ENCODE measurements around the gene KRTAP10-10.
"Not testable (repeated sequence)": the region's sequence is repeated elsewhere in the genome, so short reads cannot be mapped to it uniquely, and the experiment has no call there.

Gene KRTAP10-10

DNA sequence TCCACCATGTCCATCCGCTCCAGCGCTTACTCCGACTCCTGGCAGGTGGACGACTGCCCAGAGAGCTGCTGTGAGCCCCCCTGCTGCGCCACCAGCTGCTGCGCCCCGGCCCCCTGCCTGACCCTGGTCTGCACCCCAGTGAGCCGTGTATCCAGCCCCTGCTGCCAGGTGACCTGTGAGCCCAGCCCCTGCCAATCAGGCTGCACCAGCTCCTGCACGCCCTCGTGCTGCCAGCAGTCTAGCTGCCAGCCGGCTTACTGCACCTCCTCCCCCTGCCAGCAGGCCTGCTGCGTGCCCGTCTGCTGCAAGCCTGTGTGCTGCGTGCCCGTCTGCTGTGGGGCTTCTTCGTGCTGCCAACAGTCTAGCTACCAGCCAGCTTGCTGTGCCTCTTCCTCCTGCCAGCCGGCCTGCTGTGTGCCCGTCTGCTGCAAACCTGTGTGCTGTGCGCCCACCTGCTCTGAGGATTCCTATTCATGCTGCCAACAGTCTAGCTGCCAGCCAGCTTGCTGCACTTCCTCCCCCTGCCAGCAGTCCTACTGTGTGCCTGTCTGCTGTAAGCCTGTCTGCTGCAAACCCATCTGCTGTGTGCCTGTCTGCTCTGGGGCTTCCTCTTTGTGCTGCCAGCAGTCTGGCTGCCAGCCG lies 9.9 kb upstream of the KRTAP10-10 start:
- not testable (repeated sequence) for DNase-seq

GRCh38 chr21:44627831-44628233 lies 9.3 kb upstream of the KRTAP10-10 start:
- DNase-seq, result not testable (repeated sequence)

- no peak for DNase-seq
Observed at GRCh38 chr21:44628707-44629391, 8.3 kb upstream of the KRTAP10-10 start.

DNA sequence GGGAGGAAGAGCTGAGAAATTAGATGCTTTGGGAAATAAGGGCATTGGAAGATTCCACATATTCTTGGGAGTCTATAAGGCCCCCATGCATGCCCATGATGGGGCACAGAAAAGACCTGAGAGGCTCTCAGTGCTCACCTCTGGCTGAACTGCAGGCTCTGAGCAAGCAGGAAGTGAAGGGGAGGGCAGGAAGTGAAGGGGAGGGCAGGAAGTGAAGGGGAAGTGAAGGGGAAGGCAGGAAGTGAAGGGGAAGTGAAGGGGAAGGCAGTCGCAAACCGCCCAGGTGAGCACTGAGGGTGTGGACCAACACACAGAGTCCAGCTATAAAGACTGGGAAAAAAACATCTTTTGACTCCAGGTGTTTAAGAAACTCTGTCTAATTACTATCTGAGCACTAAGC lies 6.7 kb upstream of the KRTAP10-10 start:
- no peak for DNase-seq

DNA sequence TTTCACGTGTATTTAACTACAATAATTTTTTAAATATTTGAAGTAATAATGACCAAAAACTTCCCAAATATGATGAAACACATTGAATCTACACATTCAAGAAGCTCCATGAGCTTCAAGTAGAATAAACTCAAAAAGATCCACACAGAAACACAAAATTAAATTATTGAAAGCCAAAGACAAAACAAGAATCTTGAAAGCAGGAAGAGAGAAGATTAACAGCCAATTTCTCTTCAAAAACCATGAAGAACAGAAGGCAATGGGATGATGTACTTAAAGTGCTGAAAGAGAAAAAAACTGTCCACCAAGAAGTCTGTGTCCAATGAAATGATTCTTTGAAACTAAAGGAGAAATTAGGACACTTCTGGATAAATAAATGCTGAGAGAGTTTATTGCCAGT lies 5.1 kb upstream of the KRTAP10-10 start:
- no peak for DNase-seq

DNA sequence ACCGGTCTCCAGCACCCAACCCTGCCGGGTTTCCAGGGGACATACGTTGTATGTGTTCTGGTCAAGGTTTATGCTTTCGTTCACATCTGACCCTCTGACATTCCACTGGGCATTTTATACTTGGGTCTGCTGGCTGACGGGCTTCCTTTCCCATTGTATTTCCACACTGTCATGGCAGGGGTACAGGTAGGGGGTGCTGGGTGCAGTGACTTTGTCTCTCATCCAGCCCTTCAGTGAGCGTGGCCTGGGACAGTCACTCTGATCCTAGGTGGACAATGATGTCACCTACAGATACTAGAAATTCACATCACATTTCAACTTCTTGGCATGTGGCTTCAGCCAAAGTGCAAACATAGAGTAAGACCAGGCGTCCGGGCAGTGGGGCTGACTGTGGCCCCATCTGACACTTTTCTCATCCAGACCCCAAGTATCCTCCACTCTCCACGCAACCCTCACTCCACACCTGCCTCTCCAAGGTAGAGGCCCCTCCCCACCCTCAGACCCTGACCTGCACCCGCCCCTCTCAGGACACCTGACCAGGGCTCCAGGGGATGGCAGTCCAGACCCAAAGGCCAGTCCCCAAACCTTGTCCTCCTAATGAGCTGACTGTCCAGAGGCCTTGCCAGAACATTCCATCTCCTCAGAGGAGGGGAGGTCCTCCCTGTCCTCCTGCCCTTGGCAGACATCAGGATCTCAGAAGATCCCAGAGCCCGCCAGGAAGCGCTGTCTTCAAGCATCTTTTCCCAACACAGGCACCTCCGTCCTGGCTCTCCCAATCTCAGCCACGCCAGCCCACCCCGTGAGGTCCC lies 743 bp upstream of the KRTAP10-10 start:
- no peak for DNase-seq

DNA sequence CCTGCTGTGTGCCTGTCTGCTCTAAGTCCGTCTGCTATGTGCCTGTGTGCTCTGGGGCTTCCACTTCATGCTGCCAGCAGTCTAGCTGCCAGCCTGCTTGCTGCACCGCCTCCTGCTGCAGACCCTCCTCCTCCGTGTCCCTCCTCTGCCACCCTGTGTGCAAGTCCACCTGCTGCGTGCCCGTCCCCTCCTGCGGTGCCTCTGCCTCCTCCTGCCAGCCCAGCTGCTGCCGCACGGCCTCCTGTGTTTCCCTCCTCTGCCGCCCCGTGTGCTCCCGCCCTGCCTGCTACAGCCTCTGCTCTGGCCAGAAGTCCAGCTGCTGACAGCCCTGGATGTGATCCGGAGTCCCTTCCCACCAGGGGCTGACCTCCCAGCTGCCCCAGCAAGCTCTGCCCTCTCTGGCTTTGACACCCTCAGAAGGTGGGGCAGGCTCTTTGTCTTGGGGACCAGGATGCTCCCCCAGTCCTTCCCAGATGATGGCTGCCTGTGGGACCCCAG lies 744 bp downstream of the KRTAP10-10 start:
- not testable (repeated sequence) for DNase-seq

DNA sequence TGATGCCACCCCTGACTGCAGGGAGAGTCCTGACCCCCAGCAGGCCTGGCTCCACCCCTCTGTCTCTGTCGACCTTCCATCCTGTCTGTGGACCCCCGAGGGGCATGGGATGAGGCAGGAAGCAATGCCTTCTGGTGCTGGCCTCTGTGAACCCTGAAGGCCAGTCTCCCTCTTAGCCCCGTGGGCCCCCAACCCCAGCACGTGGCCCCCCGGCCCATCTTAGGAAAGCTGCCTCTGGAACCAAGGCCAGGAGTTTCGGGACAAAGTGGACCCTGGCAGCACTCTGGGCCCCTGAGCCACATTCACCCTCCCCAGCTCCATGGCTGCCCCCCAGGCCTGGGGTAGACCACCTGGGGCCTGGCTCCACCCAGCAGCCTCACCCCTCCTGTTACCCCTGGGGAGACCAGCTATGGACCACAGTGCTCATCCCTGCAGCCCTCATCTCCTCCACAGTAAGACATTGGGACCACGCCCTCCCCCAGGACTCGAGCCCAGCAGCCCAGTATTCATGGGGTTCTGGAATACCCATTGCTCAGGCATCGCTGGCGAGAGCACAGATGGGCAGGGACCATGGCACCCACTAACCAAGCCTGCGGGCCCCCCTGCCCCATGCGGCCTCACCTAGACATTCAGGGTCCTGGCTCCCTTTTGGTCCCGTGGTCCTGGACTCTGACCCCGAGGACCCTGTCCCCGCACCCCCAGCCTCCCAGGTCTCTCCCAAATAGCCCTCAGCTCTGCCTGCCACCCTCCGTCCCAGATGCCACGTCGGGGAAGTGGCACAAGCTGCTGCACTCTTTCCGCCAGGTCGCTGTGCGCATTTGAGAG lies 1.6 kb downstream of the KRTAP10-10 start:
- DNase-seq, result not testable (repeated sequence)

GRCh38 chr21:44639331-44639655 lies 2.1 kb downstream of the KRTAP10-10 start:
- no peak for DNase-seq

GRCh38 chr21:44640761-44641160 lies 3.6 kb downstream of the KRTAP10-10 start:
- no peak for DNase-seq

DNA sequence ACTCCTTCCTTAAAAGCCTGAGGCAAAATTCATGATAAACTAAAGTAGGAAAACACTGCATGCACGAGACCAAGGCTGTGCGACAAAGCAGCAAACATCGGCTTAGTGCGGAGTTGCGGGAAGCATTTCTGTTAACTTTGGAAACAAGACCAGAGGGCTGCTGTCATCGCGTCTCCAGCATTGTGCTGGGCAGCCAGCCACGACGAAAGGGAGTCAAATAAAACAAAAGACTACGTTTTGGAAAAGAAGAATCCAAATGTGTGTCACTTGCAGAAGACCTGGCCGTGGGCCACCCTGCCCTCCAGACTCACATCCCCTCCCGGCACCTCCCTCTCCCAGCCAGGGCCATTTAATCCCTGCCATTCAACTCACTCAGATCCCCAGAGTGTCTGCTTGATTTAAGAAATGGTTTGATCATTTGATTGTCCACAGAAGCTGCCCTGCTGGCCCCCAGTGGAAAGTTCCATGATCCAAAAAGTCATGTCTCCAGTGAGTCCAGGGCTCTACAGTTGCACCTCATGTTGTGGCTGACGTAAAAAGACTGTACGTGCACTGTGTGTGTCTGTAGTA lies 6.7 kb downstream of the KRTAP10-10 start:
- no peak for DNase-seq

GRCh38 chr21:44644878-44645277 lies 7.7 kb downstream of the KRTAP10-10 start:
- DNase-seq, result no peak

DNA sequence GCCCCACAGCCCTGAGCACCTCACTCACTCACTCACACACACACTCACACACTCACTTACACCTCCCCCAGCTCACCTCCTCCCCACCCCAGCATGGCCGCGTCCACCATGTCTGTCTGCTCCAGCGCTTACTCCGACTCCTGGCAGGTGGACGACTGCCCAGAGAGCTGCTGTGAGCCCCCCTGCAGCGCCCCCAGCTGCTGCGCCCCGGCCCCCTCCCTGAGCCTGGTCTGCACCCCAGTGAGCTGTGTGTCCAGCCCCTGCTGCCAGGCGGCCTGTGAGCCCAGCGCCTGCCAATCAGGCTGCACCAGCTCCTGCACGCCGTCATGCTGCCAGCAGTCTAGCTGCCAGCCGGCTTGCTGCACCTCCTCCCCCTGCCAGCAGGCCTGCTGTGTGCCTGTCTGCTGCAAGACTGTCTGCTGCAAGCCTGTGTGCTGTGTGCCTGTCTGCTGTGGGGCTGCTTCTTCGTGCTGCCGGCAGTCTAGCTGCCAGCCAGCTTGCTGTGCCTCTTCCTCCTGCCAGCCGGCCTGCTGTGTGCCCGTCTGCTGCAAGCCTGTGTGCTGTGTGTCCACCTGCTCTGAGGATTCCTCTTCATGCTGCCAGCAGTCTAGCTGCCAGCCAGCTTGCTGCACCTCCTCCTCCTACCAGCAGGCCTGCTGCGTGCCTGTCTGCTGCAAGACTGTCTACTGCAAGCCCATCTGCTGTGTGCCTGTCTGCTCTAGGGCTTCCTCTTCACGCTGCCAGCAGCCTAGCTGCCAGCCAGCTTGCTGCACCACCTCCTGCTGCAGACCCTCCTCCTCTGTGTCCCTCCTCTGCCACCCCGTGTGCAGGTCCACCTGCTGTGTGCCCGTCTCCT lies 9.4 kb downstream of the KRTAP10-10 start, which contains the start of gene KRTAP10-11:
TSS of gene KRTAP10-11 (plus strand) at position 49 of the 856 bp plus-strand sequence. CDS start at position 94, 45 bp downstream.
- DNase-seq, result not testable (repeated sequence)

DNA sequence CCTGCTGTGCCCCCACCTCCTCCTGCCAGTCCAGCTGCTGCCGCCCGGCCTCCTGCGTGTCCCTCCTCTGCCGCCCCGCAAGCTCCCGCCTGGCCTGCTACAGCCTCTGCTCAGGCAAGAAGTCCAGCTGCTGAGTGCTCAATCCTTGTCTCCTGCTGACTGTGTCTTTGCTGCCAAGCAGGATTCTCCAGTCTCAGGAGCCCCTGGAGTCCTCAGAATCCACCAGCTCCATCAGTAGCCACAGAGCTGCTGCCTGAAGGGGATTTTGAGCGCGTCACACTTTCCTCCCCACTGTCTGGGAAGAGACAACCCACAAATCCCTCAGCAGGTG lies 10.0 kb downstream of the KRTAP10-10 start:
- no peak for DNase-seq

DNA sequence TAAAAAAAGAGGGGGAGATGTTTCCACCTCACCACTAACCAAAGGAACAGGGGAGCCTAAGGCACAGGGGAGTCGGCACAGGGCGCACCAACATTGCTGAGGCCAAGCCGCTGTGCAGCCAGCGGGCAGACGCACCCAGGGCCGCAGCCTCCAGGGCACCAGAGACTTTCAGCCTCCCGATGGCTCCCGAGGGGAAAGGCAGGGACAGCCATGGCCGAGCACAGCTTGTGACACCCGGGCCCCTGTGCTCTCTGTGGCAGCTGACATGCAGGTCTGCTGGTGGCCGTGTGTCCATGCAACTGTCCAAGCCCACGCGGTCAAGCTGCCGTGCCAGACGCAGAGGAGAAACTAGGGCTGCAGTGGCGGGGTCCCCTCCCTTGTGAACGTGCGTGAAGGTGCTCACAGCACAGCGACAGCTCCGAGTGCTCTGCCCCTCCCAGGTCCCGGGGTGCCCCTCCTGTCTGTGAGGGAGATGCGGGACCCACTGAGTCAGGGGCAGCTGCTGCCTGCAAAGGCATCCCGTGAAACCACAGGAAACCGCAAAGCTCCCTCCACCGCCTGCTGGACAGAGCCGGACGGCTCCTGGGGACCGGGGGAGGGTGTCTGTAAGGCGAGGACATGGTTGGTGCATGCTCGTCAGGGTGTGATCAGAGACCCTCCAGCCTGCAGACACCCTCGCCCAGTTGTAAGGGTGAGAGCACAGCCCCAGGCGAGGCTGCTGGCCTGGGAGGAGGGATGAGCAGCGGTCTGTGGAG lies 11.6 kb downstream of the KRTAP10-10 start:
- no peak for DNase-seq

DNA sequence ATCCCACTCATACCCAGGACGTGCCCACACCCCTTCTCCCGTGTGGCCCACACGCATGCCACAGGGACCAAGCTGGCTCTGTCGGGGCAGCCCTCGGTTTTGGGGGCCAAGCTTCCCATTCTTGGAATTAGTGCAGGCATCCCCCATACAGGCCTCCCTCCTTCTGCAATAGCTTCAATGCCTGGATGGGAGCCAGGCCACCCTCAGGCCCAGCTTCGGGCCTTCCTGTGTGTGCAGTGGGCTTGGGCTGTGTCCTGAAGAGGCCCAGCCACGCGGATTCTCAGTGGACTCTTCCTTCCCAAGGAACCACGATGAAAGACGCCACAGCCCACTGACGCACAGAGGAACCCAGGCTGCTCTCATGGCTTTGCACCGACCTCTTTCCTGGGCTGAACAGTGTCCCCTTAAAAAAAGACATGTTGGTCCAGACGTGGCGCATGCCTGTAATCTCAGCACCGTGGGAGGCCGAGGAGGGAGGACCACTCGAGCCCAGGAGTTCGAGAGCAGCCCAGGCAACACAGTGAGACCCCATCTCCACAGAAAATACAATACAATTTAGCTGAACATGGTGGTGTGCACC lies 12.5 kb downstream of the KRTAP10-10 start:
- DNase-seq, result no peak

GRCh38 chr21:44650265-44650972 lies 13.3 kb downstream of the KRTAP10-10 start:
- no peak for DNase-seq

GRCh38 chr21:44650973-44651675 lies 14.0 kb downstream of the KRTAP10-10 start:
- no peak for DNase-seq

DNA sequence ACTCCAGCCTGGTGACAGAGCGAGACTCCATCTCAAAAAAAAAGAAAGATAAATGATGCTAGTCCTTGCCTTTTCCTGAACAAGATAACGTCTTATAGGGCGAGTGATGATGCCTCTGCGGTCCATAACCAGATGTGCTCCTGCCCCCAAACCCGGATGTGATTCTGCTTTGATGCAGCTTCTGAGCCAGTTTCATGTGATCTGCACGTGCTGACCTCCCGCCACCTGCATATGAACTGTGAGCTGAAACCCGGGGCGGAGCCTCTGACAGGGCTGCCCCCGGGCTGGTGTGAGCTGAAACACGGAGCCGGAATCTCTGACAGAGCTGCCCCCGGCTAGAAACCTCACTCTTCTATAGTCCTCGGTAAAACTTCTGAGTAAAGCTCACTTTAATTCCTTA lies 16.0 kb downstream of the KRTAP10-10 start:
- DNase-seq, result no peak

Measured in stimulated activated CD4-positive, alpha-beta T cell treated with anti-CD3 and anti-CD28 coated beads, Interleukin-2, amount 100 ng/mL, for 24 hours (primary cell).